ENCODE data around the gene SRC.

Gene SRC

DNA sequence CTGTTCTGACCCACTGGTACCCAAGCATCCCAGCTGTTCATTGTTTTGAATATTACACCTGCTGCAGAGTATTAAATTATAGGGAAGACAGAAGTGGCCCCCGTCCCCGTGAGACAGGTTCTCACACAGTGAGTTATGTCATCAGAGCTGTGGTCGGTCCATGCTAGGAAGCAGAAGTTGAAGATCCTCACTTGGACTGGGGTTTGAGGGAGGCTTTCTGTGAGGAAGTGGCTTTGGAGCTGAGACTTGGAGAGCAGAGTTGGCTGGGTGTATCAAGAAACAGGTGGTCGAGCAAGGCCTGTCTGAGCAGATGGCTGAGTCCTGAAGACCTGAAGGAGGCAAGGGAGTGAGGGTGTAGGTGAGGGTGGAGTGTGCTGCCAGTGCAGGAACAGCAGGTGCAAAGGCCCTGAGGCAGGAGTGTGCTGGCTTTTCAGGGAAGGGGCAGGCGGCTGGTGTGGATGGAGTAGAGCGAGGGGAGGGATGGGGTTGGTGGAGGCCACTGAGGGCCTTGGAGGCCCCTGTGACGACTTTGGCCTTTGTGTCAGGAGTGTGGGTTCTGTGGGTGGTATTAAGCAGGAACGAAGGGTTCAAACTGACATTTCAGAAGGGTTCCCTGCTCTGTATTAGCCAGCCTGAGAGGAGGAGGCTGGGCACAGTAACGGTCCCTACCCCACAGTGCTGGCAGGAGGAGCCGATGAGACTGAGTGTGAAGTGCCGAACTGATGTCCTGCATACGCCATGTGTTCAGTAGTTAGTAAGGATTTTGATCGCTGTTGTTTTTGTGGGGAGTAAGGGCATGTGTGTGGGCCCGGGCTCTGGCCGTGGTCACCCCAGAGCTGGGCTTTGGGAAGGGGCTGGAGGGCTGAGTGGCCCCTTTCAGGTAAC, 11.8 kb downstream of the SRC start:
- Histone ChIP-seq H3K36me3 (ENCODE audit: control insufficient read depth, insufficient read depth, low read length) (no peaks in the 10 kb centered on the region), H3K27me3 (ENCODE audit: control insufficient read depth, insufficient read depth, low read length, poor library complexity, severe bottlenecking) (no peaks in the 10 kb centered on the region), H3K9me3 (ENCODE audit: control insufficient read depth, low read length) (no peaks in the 10 kb centered on the region), H3K4me1 (ENCODE audit: control insufficient read depth, insufficient read depth, low read length) (no peaks in the 10 kb centered on the region), H3K4me3 (ENCODE audit: insufficient read depth, low read depth, low read length) (no peak overlapping the region), H3K27ac (ENCODE audit: insufficient read depth, low read depth, low read length, poor library complexity, severe bottlenecking) (no peak overlapping the region)
- 94% methylated on average over 15 of the region's 15 CpGs for WGBS, 2 experiments

- no peak overlapping the region for H3K4me3 ChIP-seq (ENCODE audit: insufficient read depth, low read depth, low read length)
- no peaks in the 10 kb centered on the region for H3K9me3 ChIP-seq (ENCODE audit: control insufficient read depth, low read length)
- no peaks in the 10 kb centered on the region for H3K4me1 ChIP-seq (ENCODE audit: control insufficient read depth, insufficient read depth, low read length)
These were observed 12.6 kb downstream of the SRC start for GRCh38 chr20:37358366-37359150.

DNA sequence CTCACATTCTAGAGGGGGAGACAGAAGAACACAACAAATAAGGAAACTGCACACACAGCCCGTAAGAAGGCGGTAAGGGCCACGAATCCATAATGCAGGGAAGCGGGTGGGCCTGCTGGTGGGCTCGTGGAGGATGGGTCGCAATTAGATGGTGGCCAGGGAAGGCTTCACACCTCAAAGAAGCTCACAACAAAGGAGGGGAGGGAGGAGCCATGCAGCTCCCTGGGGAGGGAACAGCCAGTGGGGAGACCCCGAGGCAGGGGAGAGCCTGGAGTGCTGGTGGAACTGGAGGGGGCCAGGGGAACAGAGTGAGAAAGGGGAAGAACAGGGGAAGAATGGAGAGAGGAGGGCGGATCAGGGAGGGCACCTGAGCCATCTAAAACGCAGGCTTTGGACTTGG, 13.4 kb downstream of the SRC start:
- Histone ChIP-seq H3K4me3 (ENCODE audit: insufficient read depth, low read depth, low read length) (no peak overlapping the region), H3K4me1 (ENCODE audit: control insufficient read depth, insufficient read depth, low read length) (no peaks in the 10 kb centered on the region), H3K27me3 (ENCODE audit: control insufficient read depth, insufficient read depth, low read length, poor library complexity, severe bottlenecking) (no peaks in the 10 kb centered on the region), H3K9me3 (ENCODE audit: control insufficient read depth, low read length) (no peaks in the 10 kb centered on the region), H3K27ac (ENCODE audit: insufficient read depth, low read depth, low read length, poor library complexity, severe bottlenecking) (no peak overlapping the region), H3K36me3 (ENCODE audit: control insufficient read depth, insufficient read depth, low read length) (no peaks in the 10 kb centered on the region)
- 85 to 89% methylated on average over 9 of the region's 9 CpGs for WGBS, 2 experiments

More at GRCh38 chr20:37358366-37359150, 12.6 kb downstream of the SRC start:
- WGBS, 2 experiments, result 92 to 94% methylated on average over 23 of the region's 23 CpGs
- Histone ChIP-seq H3K36me3 (ENCODE audit: control insufficient read depth, insufficient read depth, low read length) (no peaks in the 10 kb centered on the region), H3K27ac (ENCODE audit: insufficient read depth, low read depth, low read length, poor library complexity, severe bottlenecking) (no peak overlapping the region), H3K27me3 (ENCODE audit: control insufficient read depth, insufficient read depth, low read length, poor library complexity, severe bottlenecking) (no peaks in the 10 kb centered on the region)

DNA sequence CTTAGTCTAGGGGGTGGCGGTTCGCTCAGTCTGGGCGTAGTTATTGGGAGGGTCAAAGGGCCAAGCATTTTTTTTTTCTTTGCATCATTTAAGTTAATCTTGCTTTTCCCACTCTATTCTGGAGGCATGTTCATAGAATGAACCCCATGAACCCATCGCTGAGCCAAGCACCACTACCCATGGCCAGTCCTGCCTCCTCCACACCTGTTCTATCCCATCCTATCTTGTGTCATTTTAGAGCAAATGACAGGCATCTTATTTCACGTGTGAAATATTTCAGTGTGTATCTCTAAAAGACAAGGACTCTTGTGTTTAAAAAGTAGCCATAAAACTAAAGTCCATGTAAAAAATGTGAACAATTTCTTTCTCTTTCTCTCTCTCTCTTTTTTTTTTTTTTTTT, 13.9 kb downstream of the SRC start:
- Histone ChIP-seq H3K4me3 (ENCODE audit: insufficient read depth, low read depth, low read length) (no peak overlapping the region), H3K27ac (ENCODE audit: insufficient read depth, low read depth, low read length, poor library complexity, severe bottlenecking) (no peak overlapping the region), H3K4me1 (ENCODE audit: control insufficient read depth, insufficient read depth, low read length) (no peaks in the 10 kb centered on the region), H3K36me3 (ENCODE audit: control insufficient read depth, insufficient read depth, low read length) (no peaks in the 10 kb centered on the region), H3K9me3 (ENCODE audit: control insufficient read depth, low read length) (no peaks in the 10 kb centered on the region), H3K27me3 (ENCODE audit: control insufficient read depth, insufficient read depth, low read length, poor library complexity, severe bottlenecking) (no peaks in the 10 kb centered on the region)
- 91 to 100% methylated on average over 4 to 5 of the region's 5 CpGs for WGBS, 2 experiments

DNA sequence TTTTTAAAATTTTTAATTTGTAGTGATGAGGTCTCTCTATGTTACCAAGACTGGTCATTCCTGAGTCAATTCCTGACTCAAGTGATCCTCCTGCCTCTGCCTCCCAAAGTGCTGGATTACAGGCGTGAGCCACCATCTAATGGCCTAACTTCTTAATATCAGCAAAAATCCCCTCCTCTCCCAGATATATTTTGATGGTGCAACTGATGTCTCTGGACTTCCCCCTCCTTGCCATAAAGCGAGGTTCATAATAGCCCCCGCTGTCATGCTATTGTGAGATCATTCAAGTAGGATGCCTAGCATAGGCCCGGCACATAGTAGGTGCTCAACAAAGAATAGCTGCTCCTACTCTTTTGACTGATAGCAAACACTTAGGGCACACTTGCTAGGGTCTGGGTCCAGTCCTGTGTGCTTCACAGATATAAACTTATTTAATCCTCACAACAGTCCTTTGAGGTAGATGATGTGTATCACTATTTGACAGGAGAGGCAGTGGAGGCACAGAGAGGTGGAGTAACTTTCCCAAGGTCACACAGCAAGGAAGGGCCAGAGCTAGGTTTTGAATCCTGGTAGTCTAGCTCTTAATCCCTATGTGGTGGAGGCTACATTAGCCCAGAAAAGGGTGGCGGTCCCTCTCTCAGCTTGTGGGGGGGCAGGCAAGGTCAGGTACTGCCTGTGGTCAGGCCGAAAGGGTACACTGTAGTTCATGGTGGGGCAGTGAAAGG, 14.6 kb downstream of the SRC start:
- H3K27ac ChIP-seq (ENCODE audit: insufficient read depth, low read depth, low read length, poor library complexity, severe bottlenecking), result no peak overlapping the region
- no peak overlapping the region for H3K4me3 ChIP-seq (ENCODE audit: insufficient read depth, low read depth, low read length)
- no peaks in the 10 kb centered on the region for H3K4me1 ChIP-seq (ENCODE audit: control insufficient read depth, insufficient read depth, low read length)
- no peaks in the 10 kb centered on the region for H3K9me3 ChIP-seq (ENCODE audit: control insufficient read depth, low read length)
- WGBS, 2 experiments, result 97% methylated on average over 6 of the region's 6 CpGs
- H3K27me3 ChIP-seq (ENCODE audit: control insufficient read depth, insufficient read depth, low read length, poor library complexity, severe bottlenecking), result no peaks in the 10 kb centered on the region
- peaks cover 5% of the 10 kb centered on the region for H3K36me3 ChIP-seq (ENCODE audit: control insufficient read depth, insufficient read depth, low read length)

DNA sequence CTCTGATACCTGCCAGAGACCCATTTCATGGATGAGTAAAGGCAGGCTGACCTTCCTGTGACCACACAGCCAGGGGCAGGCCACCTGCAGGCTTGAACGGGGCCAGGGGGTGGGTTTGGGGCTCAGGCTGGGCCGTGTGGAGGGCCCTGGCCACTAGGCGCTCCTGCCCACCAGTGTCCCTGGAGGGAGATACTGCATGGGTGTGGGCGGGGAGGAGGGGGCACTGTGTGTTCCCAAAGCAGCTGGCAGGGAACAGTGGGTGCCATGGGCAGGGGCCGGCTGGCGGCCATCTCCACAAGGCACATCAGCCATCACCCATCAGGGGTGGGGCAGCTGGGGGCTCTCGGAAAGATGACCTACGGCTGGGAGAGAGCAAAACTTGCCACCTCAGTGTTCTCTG, 15.4 kb downstream of the SRC start:
- H3K36me3 ChIP-seq (ENCODE audit: control insufficient read depth, insufficient read depth, low read length), result peaks cover 13% of the 10 kb centered on the region

DNA sequence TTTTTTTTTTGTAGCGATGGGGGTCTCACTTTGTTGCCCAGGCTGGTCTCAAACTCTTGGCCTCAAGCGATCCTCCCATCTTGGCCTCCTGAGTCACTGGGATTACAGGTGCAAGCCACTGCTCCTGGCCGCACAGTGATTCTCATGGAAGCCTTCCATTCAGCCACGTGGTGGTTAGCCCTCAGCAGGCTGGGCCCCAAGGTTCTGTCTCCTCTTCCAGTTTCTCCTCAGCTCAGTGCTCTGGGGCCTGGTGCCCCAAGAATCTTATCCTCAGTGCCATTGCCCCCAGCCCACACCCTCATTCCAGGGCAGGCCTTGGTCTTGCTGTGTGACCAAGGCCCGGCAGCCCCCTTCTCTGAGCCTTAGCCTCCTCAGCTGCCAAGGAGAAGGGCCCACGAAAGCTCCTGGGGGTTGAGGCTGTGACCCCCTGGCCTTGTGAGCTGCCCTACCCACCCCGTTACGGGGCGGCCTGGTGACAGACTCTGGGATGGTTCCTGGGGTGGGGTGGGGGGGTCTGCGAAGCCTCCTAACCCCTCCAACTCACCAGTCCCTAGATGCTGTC, 16.4 kb downstream of the SRC start:
- Histone ChIP-seq H3K4me1 (ENCODE audit: control insufficient read depth, insufficient read depth, low read length) (no peaks in the 10 kb centered on the region), H3K4me3 (ENCODE audit: insufficient read depth, low read depth, low read length) (no peak overlapping the region), H3K27me3 (ENCODE audit: control insufficient read depth, insufficient read depth, low read length, poor library complexity, severe bottlenecking) (no peaks in the 10 kb centered on the region), H3K27ac (ENCODE audit: insufficient read depth, low read depth, low read length, poor library complexity, severe bottlenecking) (no peak overlapping the region), H3K9me3 (ENCODE audit: control insufficient read depth, low read length) (no peaks in the 10 kb centered on the region), H3K36me3 (ENCODE audit: control insufficient read depth, insufficient read depth, low read length) (peaks cover 15% of the 10 kb centered on the region)
- WGBS, 2 experiments, result 89 to 95% methylated on average over 9 to 10 of the region's 10 CpGs

More for the DNA sequence above, 15.4 kb downstream of the SRC start:
- 90 to 91% methylated on average over 8 of the region's 8 CpGs for WGBS, 2 experiments
- Histone ChIP-seq H3K27ac (ENCODE audit: insufficient read depth, low read depth, low read length, poor library complexity, severe bottlenecking) (no peak overlapping the region), H3K27me3 (ENCODE audit: control insufficient read depth, insufficient read depth, low read length, poor library complexity, severe bottlenecking) (no peaks in the 10 kb centered on the region), H3K9me3 (ENCODE audit: control insufficient read depth, low read length) (no peaks in the 10 kb centered on the region), H3K4me3 (ENCODE audit: insufficient read depth, low read depth, low read length) (no peak overlapping the region), H3K4me1 (ENCODE audit: control insufficient read depth, insufficient read depth, low read length) (no peaks in the 10 kb centered on the region)

GRCh38 chr20:37362821-37363220, 16.9 kb downstream of the SRC start:
- Histone ChIP-seq H3K27ac (ENCODE audit: insufficient read depth, low read depth, low read length, poor library complexity, severe bottlenecking) (no peak overlapping the region), H3K27me3 (ENCODE audit: control insufficient read depth, insufficient read depth, low read length, poor library complexity, severe bottlenecking) (no peaks in the 10 kb centered on the region), H3K9me3 (ENCODE audit: control insufficient read depth, low read length) (no peaks in the 10 kb centered on the region), H3K4me3 (ENCODE audit: insufficient read depth, low read depth, low read length) (no peak overlapping the region), H3K36me3 (ENCODE audit: control insufficient read depth, insufficient read depth, low read length) (peaks cover 15% of the 10 kb centered on the region), H3K4me1 (ENCODE audit: control insufficient read depth, insufficient read depth, low read length) (no peaks in the 10 kb centered on the region)
- 93% methylated on average over 9 of the region's 9 CpGs for WGBS, 2 experiments

DNA sequence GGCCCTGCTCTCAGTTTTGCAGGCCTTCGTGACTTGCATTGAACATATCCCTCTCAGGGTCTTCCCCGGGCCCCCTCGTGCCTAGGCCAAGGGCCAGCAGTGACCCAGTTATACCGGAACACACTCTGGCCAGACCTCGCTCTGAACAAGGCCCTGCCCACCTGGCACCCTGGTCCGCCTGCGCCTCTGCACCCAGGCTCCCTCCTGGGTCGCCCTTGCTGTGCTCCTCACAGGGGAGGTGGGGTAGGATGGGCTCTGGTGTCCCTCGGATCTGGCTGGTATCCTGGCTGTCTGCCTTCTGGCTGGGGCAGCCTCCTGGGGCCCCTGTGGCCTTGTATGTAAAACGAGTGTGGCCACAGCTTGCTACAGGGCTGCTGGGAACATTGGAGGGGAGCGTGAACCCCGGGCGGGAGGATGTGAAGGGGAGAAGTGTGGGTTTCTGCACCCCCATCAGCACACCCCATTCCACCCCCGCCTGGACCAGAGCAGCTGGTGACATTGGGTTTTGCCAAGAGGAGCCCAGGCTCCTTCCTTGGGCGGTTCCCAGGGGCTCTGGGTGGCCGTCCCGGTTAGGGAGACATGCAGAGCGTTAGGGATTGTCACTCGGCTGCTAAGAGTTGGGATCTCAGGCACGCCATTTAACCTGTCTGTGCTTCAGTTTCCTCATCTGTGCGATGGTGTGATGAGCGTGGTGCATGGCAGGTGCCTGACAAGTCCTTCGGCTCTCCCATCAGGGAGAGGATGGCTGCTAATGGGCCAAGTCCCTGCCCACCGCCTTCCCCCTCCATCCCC, 17.5 kb downstream of the SRC start:
- Histone ChIP-seq H3K4me1 (ENCODE audit: control insufficient read depth, insufficient read depth, low read length) (no peaks in the 10 kb centered on the region), H3K27me3 (ENCODE audit: control insufficient read depth, insufficient read depth, low read length, poor library complexity, severe bottlenecking) (no peaks in the 10 kb centered on the region), H3K36me3 (ENCODE audit: control insufficient read depth, insufficient read depth, low read length) (peaks cover 15% of the 10 kb centered on the region), H3K9me3 (ENCODE audit: control insufficient read depth, low read length) (no peaks in the 10 kb centered on the region), H3K27ac (ENCODE audit: insufficient read depth, low read depth, low read length, poor library complexity, severe bottlenecking) (no peak overlapping the region), H3K4me3 (ENCODE audit: insufficient read depth, low read depth, low read length) (no peak overlapping the region)
- 93 to 94% methylated on average over 24 of the region's 24 CpGs for WGBS, 2 experiments
